GM18867 (cell line): ENCODE measurements around the gene SH3TC2.
"Not testable (repeated sequence)": the region's sequence is repeated elsewhere in the genome, so short reads cannot be mapped to it uniquely, and the experiment has no call there.

Source experiments
- ATAC-seq: cut with Tn5 transposase; IDR thresholded peaks from one replicate; pipeline ENCODE4 v1.9.1; 2021; ENCODE audit warnings: mild to moderate bottlenecking, moderate library complexity; ENCODE audit not compliant: unreplicated experiment

The SH3TC2 gene

GRCh38 chr5:149063017-149063687 is at the start of gene SH3TC2:
Gene SH3TC2, minus strand, starts transcription at chr5:149063062. Its CDS starts 40 bp downstream, at chr5:149063022.
- ATAC-seq = no peak

GRCh38 chr5:149110406-149110805 is 47.5 kb upstream of the SH3TC2 start:
- ATAC-seq = no peak

GRCh38 chr5:149108651-149109280 is 45.9 kb upstream of the SH3TC2 start:
- no peak for ATAC-seq

GRCh38 chr5:149100331-149100730 is 37.5 kb upstream of the SH3TC2 start:
- no peak for ATAC-seq

- ATAC-seq = no peak
Measured at GRCh38 chr5:149099920-149100319, 37.1 kb upstream of the SH3TC2 start.

- no peak for ATAC-seq
Measured at GRCh38 chr5:149094996-149095395, 32.1 kb upstream of the SH3TC2 start.

- no peak for ATAC-seq
Measured at GRCh38 chr5:149093625-149094024, 30.8 kb upstream of the SH3TC2 start.

- no peak for ATAC-seq
Measured at GRCh38 chr5:149089796-149090195, 26.9 kb upstream of the SH3TC2 start.

- ATAC-seq = no peak
Measured at GRCh38 chr5:149088686-149089085, 25.8 kb upstream of the SH3TC2 start.

GRCh38 chr5:149083846-149084245 is 21.0 kb upstream of the SH3TC2 start:
- no peak for ATAC-seq

- ATAC-seq = no peak
Measured at GRCh38 chr5:149082271-149082670, 19.4 kb upstream of the SH3TC2 start.

GRCh38 chr5:149080294-149080693 is 17.4 kb upstream of the SH3TC2 start:
- ATAC-seq = no peak

- no peak for ATAC-seq
Measured at GRCh38 chr5:149079883-149080282, 17.0 kb upstream of the SH3TC2 start.

GRCh38 chr5:149074071-149074470 is 11.2 kb upstream of the SH3TC2 start:
- not testable (repeated sequence) for ATAC-seq

- ATAC-seq = no peak
Measured at GRCh38 chr5:149073213-149073612, 10.4 kb upstream of the SH3TC2 start.

- no peak for ATAC-seq
Measured at GRCh38 chr5:149072791-149073190, 9.9 kb upstream of the SH3TC2 start.

- no peak for ATAC-seq
Measured at GRCh38 chr5:149072376-149072775, 9.5 kb upstream of the SH3TC2 start.

GRCh38 chr5:149071756-149072155 is 8.9 kb upstream of the SH3TC2 start:
- ATAC-seq = no peak

GRCh38 chr5:149071216-149071615 is 8.4 kb upstream of the SH3TC2 start:
- ATAC-seq = no peak

GRCh38 chr5:149069711-149070110 is 6.8 kb upstream of the SH3TC2 start:
- no peak for ATAC-seq

GRCh38 chr5:149063896-149064478 is 1.1 kb upstream of the SH3TC2 start:
- ATAC-seq = no peak

GRCh38 chr5:149062371-149063016 is 368 bp downstream of the SH3TC2 start:
- no peak for ATAC-seq
